ENCODE measurements around the gene TMEM63B.

GRCh38 chr6:44104481-44105021 is 22.8 kb upstream of the TMEM63B start:
- TF ChIP-seq CTCF (IDR thresholded peaks at IDR 0.05) (no peak), POLR2A (IDR thresholded peaks at IDR 0.05) (no peak), POLR2AphosphoS5 (IDR thresholded peaks at IDR 0.05) (peak; percentile 15)

All from prostate gland (tissue), 2 donors.